T-helper 2 cell (primary cell): ENCODE data around the gene ZNF316.
A peak's percentile ranks its signal among the peaks of the same experiment; 100 is the strongest.
"Not testable (repeated sequence)": the region's sequence is repeated elsewhere in the genome, so short reads cannot be mapped to it uniquely, and the experiment has no call there.

Source experiments
- DNase-seq, 5 experiments: peaks; one replicate each; pipeline versions ENCODE4 v3.0.0 to v3.0.0-alpha.2; 2012 to 2022

Gene ZNF316

GRCh38 chr7:6621195-6622133 lies 15.7 kb upstream of the ZNF316 start:
- peak in 1 of 5 experiments; percentile 74 for DNase-seq

- DNase-seq, result no peak
Observed at GRCh38 chr7:6622134-6622710, 14.9 kb upstream of the ZNF316 start.

- peak in 2 of 5 experiments; percentile 30 to 41 for DNase-seq
Observed at GRCh38 chr7:6623589-6624245, 13.4 kb upstream of the ZNF316 start.

GRCh38 chr7:6624246-6624611 lies 12.9 kb upstream of the ZNF316 start:
- no peak for DNase-seq

- DNase-seq, result no peak
Observed at GRCh38 chr7:6628045-6628444, 9.1 kb upstream of the ZNF316 start.

- no peak for DNase-seq
Observed at GRCh38 chr7:6630007-6630849, 6.9 kb upstream of the ZNF316 start.

GRCh38 chr7:6631605-6632004 lies 5.5 kb upstream of the ZNF316 start:
- no peak for DNase-seq

- no peak for DNase-seq
Observed at GRCh38 chr7:6634021-6634420, 3.1 kb upstream of the ZNF316 start.

GRCh38 chr7:6634971-6635370 lies 2.1 kb upstream of the ZNF316 start:
- DNase-seq, result not testable (repeated sequence)

- peak; percentile 31 to 65 (median 45) for DNase-seq
Observed at GRCh38 chr7:6637544-6638229, 569 bp downstream of the ZNF316 start.

- DNase-seq, result no peak
Observed at GRCh38 chr7:6639032-6639431, 1.9 kb downstream of the ZNF316 start.

GRCh38 chr7:6639627-6640026 lies 2.5 kb downstream of the ZNF316 start:
- DNase-seq, result no peak

- DNase-seq, result no peak
Observed at GRCh38 chr7:6640246-6640721, 3.2 kb downstream of the ZNF316 start.

GRCh38 chr7:6641305-6642035 lies 4.4 kb downstream of the ZNF316 start:
- no peak for DNase-seq

GRCh38 chr7:6642239-6642839 lies 5.2 kb downstream of the ZNF316 start:
- DNase-seq, result no peak

GRCh38 chr7:6642861-6643640 lies 5.9 kb downstream of the ZNF316 start:
- no peak for DNase-seq

GRCh38 chr7:6643915-6644625 lies 7.0 kb downstream of the ZNF316 start:
- DNase-seq, result no peak

- no peak for DNase-seq
Observed at GRCh38 chr7:6644728-6645127, 7.6 kb downstream of the ZNF316 start.

- DNase-seq, result no peak
Observed at GRCh38 chr7:6646465-6646864, 9.3 kb downstream of the ZNF316 start.
